ENCODE measurements around the gene CBLL1. TPM values are rescaled to one million over a fixed set of nuclear protein-coding genes. Genes with fewer than 3 reads are reported as not detected.

The CBLL1 gene
- total and polyA plus RNA-seq, 2 of the 13 experiments (the other 11 are each of a cell fraction or from before 2014, with no cell fraction given) = 8.8 to 10.5 TPM

GRCh38 chr7:107789647-107790046 is 45.7 kb downstream of the CBLL1 start (continued):
- TF ChIP-seq ZBTB37 (CRISPR knock-in tag; IDR thresholded peaks at IDR 0.05) = no peak
- TF ChIP-seq HINFP (CRISPR knock-in tag; IDR thresholded peaks at IDR 0.05; ENCODE audit: low read depth) = no peak
- no peak for TF ChIP-seq FIP1L1 (IDR thresholded peaks at IDR 0.05; ENCODE audit: borderline replicate concordance, insufficient read depth, low read depth, low read length)
- TF ChIP-seq ERF (CRISPR knock-in tag; IDR thresholded peaks at IDR 0.05) = no peak
- no peak for TF ChIP-seq CCAR2 (optimal IDR thresholded peaks at IDR 0.05; ENCODE audit: low read depth, low read length)

GRCh38 chr7:107792364-107792763 is 48.4 kb downstream of the CBLL1 start:
- no peak overlapping the region for H3K27ac ChIP-seq (ENCODE audit: extremely low read length, insufficient read depth, low read length)
- TF ChIP-seq ZBTB34 (CRISPR knock-in tag; IDR thresholded peaks at IDR 0.05) = no peak
- no peak for TF ChIP-seq KLF16 (CRISPR knock-in tag; IDR thresholded peaks at IDR 0.05)
- TF ChIP-seq SKI (IDR thresholded peaks at IDR 0.05; ENCODE audit: partially characterized antibody) = no peak
- TF ChIP-seq TAF1 (CRISPR knock-in tag; IDR thresholded peaks at IDR 0.05) = no peak
- TF ChIP-seq ZNF556 (CRISPR knock-in tag; IDR thresholded peaks at IDR 0.05; ENCODE audit: borderline replicate concordance) = no peak
- TF ChIP-seq MAFK (conservative IDR thresholded peaks at IDR 0.05 in 1 of 2, IDR thresholded peaks at IDR 0.05 in 1 of 2; ENCODE audit: low read length in 2 of 2) = no peak
- no peak for TF ChIP-seq PHB2 (IDR thresholded peaks at IDR 0.05; ENCODE audit: partially characterized antibody)
- no peak for TF ChIP-seq ZNF530 (CRISPR knock-in tag; IDR thresholded peaks at IDR 0.05; ENCODE audit: low read depth)
- TF ChIP-seq ZNF691 (CRISPR knock-in tag; IDR thresholded peaks at IDR 0.05; ENCODE audit: borderline replicate concordance, low read depth) = no peak
- no peak for TF ChIP-seq JUN (CRISPR knock-in tag; IDR thresholded peaks at IDR 0.05)
- no peak for TF ChIP-seq PAF1 (CRISPR knock-in tag; IDR thresholded peaks at IDR 0.05)
- no peak for TF ChIP-seq UBTF (CRISPR knock-in tag; IDR thresholded peaks at IDR 0.05)

More at GRCh38 chr7:107792364-107792763, 48.4 kb downstream of the CBLL1 start:
- Histone ChIP-seq H3K4me1 (ENCODE audit: insufficient read depth, low read length) (no peaks in the 10 kb centered on the region), H2AFZ (ENCODE audit: low read length) (no peak overlapping the region), H3K27me3 (ENCODE audit: control insufficient read depth in 1 of 2, insufficient read depth in 2 of 2, low read length in 2 of 2) (peaks cover 0 to 7% of the 10 kb centered on the region in 2 experiments; a peak in 2 of 5 replicates), H4K20me1 (ENCODE audit: insufficient read depth, low read length) (no peaks in the 10 kb centered on the region), H3K9ac (ENCODE audit: insufficient read depth, low read depth, low read length) (no peak overlapping the region), H3K79me2 (ENCODE audit: insufficient read depth, low read length) (no peaks in the 10 kb centered on the region), H3K9me3 (ENCODE audit: low read length) (no peaks in the 10 kb centered on the region), H3K4me2 (ENCODE audit: low read depth, low read length) (no peak overlapping the region), H3K4me3 (replicated peaks in 1 of 3; ENCODE audit: insufficient read depth in 1 of 3, low read depth in 2 of 3, low read length in 3 of 3) (no peak overlapping the region), H3K36me3 (replicated peaks in 1 of 2; ENCODE audit: control insufficient read depth in 1 of 2, insufficient read depth in 2 of 2, low read length in 2 of 2) (no peaks in the 10 kb centered on the region)
- no peak for ATAC-seq
- DNase-seq (ENCODE audit: low spot score) = no peak
- ChIA-PET POLR2A (no interaction called here), CTCF (ENCODE audit: low intra/inter-chr PET ratio, low total read pairs) (no interaction called here)
- 51% methylated on average over 6 of the region's 6 CpGs for WGBS (ENCODE audit: low lambda C conversion rate)
- intact Hi-C loops (cut with micrococcal nuclease; ENCODE audit: unreplicated experiment) (no loop called here), in situ Hi-C loops (cut with HindIII; ENCODE audit: extremely low pct_ligation_motif_present, low pct_unique_long_range_greater_than_20kb) (no loop called here)
- no peak for FAIRE-seq
- no TSS peak for BruUV-seq (replicated peaks)

Data from HepG2 (cell line).